Endothelial cell of umbilical vein (primary cell): Measurements from ENCODE around the gene RHOG.

Experiments used
- CTCF ChIP-seq, 2 donors: IDR thresholded peaks; 1 replicate in 1 of 2; 2 replicates in 1 of 2; pipeline ENCODE4 v1.5.1; 2011; ENCODE audit warnings: low read length in 2 of 2, mild to moderate bottlenecking in 2 of 2, moderate library complexity in 2 of 2, control low read depth in 1 of 2, inconsistent platforms in 1 of 2, low read depth in 1 of 2; ENCODE audit not compliant: insufficient read depth in 1 of 2; ENCODE audit errors: extremely low read depth in 1 of 2
- EZH2 ChIP-seq: IDR thresholded peaks from 2 replicates; pipeline ENCODE4 v1.6.1; 2012; ENCODE audit warnings: borderline replicate concordance, low read depth, mild to moderate bottlenecking, moderate library complexity, low read length, inconsistent platforms; ENCODE audit not compliant: severe bottlenecking
- FOS ChIP-seq: IDR thresholded peaks from 2 replicates; pipeline ENCODE4 v1.6.1; 2011; ENCODE audit warnings: mild to moderate bottlenecking, low read length, moderate library complexity, borderline replicate concordance; ENCODE audit not compliant: insufficient read depth
- MYC ChIP-seq: IDR thresholded peaks from one replicate; pipeline ENCODE4 v1.6.1; 2011; ENCODE audit warnings: mild to moderate bottlenecking, low read depth, low read length
- POLR2A ChIP-seq: IDR thresholded peaks from 2 replicates; pipeline ENCODE4 v1.6.1; 2012; ENCODE audit warnings: low read depth, mild to moderate bottlenecking, control low read depth, low read length
- POLR2AphosphoS5 ChIP-seq: IDR thresholded peaks from 2 replicates; pipeline ENCODE4 v1.6.1; 2012; ENCODE audit warnings: low read depth, mild to moderate bottlenecking, control low read depth, low read length, moderate library complexity; ENCODE audit not compliant: insufficient read depth

- no peak for TF ChIP-seq CTCF (IDR thresholded peaks at IDR 0.05; ENCODE audit: extremely low read depth in 1 of 2, insufficient read depth in 1 of 2, low read depth in 1 of 2, low read length in 2 of 2)
- no peak for TF ChIP-seq FOS
- no peak for TF ChIP-seq EZH2
- no peak for TF ChIP-seq POLR2A
- TF ChIP-seq MYC, result no peak
- no peak for TF ChIP-seq POLR2AphosphoS5
These were observed 13.1 kb downstream of the RHOG start for GRCh38 chr11:3827434-3828186.
